Keratinocyte (primary cell): Measurements from ENCODE around the gene C11orf58. TPM values are rescaled to one million over a fixed set of nuclear protein-coding genes. Genes with fewer than 3 reads are reported as not detected.

Experiments
- DNase-seq: peaks from one replicate; pipeline ENCODE4 v3.0.0-alpha.2; 2011; ENCODE audit warnings: low read depth, missing footprints, low spot score
- FAIRE-seq: peaks from 2 replicates; lab custom pipeline; 2011; peaks lifted over from hg19 to GRCh38; lab: Jason Lieb, UNC
- H2AFZ ChIP-seq: 2 replicates; pipeline ENCODE4 v1.6.0; 2012; ENCODE audit warnings: low read length, control low read depth, inconsistent platforms; ENCODE audit not compliant: control insufficient read depth
- H3K27ac ChIP-seq: 2 replicates; pipeline ENCODE4 v1.5.1; 2011; ENCODE audit warnings: low read length; ENCODE audit not compliant: control insufficient read depth, insufficient read depth
- H3K27me3 ChIP-seq: 3 replicates; pipeline ENCODE4 v1.6.0; 2011; ENCODE audit warnings: low read length; ENCODE audit not compliant: control insufficient read depth, insufficient read depth; ENCODE audit errors: extremely low read depth
- H3K36me3 ChIP-seq, 2 experiments: 2 replicates in 1 of 2; 3 replicates in 1 of 2; pipeline ENCODE4 v1.5.1; 2011; ENCODE audit warnings: low read length in 2 of 2, mild to moderate bottlenecking in 1 of 2; ENCODE audit not compliant: control insufficient read depth in 2 of 2, insufficient read depth in 2 of 2; ENCODE audit errors: extremely low read depth in 1 of 2
- H3K4me1 ChIP-seq: 3 replicates; pipeline ENCODE4 v1.5.1; 2011; ENCODE audit warnings: low read length; ENCODE audit not compliant: control insufficient read depth, insufficient read depth; ENCODE audit errors: extremely low read depth
- H3K4me2 ChIP-seq: 3 replicates; pipeline ENCODE4 v1.6.0; 2011; ENCODE audit warnings: low read depth, low read length; ENCODE audit not compliant: control insufficient read depth, insufficient read depth; ENCODE audit errors: extremely low read depth
- H3K4me3 ChIP-seq, 3 experiments: fragments of 200-600 bp in 1 of 3; sonication (generic) in 1 of 3; 2 replicates in 2 of 3; 3 replicates in 1 of 3; pipeline ENCODE4 v1.5.1; 2011 to 2016; ENCODE audit warnings: low read length in 3 of 3, mild to moderate bottlenecking in 3 of 3, control low read depth in 2 of 3, inconsistent platforms in 1 of 3, low read depth in 1 of 3, mixed read lengths in 1 of 3, mixed run types in 1 of 3, moderate library complexity in 1 of 3; ENCODE audit not compliant: control insufficient read depth in 2 of 3, insufficient read depth in 2 of 3; ENCODE audit errors: extremely low read depth in 1 of 3
- H3K79me2 ChIP-seq: 2 replicates; pipeline ENCODE4 v1.6.0; 2012; ENCODE audit warnings: low read length; ENCODE audit not compliant: control insufficient read depth, insufficient read depth
- H3K9ac ChIP-seq: 3 replicates; pipeline ENCODE4 v1.6.0; 2011; ENCODE audit warnings: low read length; ENCODE audit not compliant: control insufficient read depth, insufficient read depth; ENCODE audit errors: extremely low read depth
- H3K9me1 ChIP-seq: 3 replicates; pipeline ENCODE4 v1.6.0; 2011; ENCODE audit warnings: low read length; ENCODE audit not compliant: control insufficient read depth, insufficient read depth; ENCODE audit errors: extremely low read depth
- H3K9me3 ChIP-seq: 2 replicates; pipeline ENCODE4 v1.5.1; 2012; ENCODE audit warnings: low read depth, low read length; ENCODE audit not compliant: control insufficient read depth
- H4K20me1 ChIP-seq: 3 replicates; pipeline ENCODE4 v1.6.0; 2011; ENCODE audit warnings: low read length; ENCODE audit not compliant: control insufficient read depth, insufficient read depth; ENCODE audit errors: extremely low read depth
- EZH2 ChIP-seq: IDR thresholded peaks from one replicate; pipeline ENCODE4 v1.6.1; 2012; ENCODE audit warnings: inconsistent platforms, mild to moderate bottlenecking, low read length, moderate library complexity
- dilution Hi-C: fragments of 300-500 bp; cut with MboI; formaldehyde crosslinking; loops from one replicate; pipeline ENCODE4 v1.7.0; 2020; ENCODE audit warnings: low sequenced_read_pairs; ENCODE audit not compliant: extremely low pct_ligation_motif_present
- polyA plus RNA-seq, 5 experiments: library from polyadenylated mRNA; depleted of rRNA in 3 of 5; stranded (reverse) in 3 of 5; stranded (forward) in 1 of 5; unstranded in 1 of 5; fragments of >200 nt; gene quantifications; 1 replicate in 1 of 5; 2 replicates in 3 of 5; 3 replicates in 1 of 5; pipeline versions ENCODE4 v1.2.1 to v1.2.3, GENCODE V29; 2011 to 2012; ENCODE audit warnings: missing spikeins in 2 of 5, low read depth in 1 of 5, low replicate concordance in 1 of 5
- TF ChIP-seq, protein P1 (sequence below), 3 experiments: IDR thresholded peaks in 1 of 3; conservative IDR thresholded peaks in 1 of 3; optimal IDR thresholded peaks in 1 of 3; 2 replicates in 2 of 3; 3 replicates in 1 of 3; pipeline versions ENCODE3 to v1.5.1; 2011; ENCODE audit warnings: low read length in 3 of 3, mild to moderate bottlenecking in 3 of 3, moderate library complexity in 2 of 3, control low read depth in 1 of 3, inconsistent platforms in 1 of 3; ENCODE audit not compliant: insufficient read depth in 2 of 3; ENCODE audit errors: extremely low read depth in 1 of 3

C11orf58 gene
- polyA plus RNA-seq, 1 donor (not counting 4 experiments of a cell fraction or from before 2014, with no cell fraction given) = 166 TPM

DNA sequence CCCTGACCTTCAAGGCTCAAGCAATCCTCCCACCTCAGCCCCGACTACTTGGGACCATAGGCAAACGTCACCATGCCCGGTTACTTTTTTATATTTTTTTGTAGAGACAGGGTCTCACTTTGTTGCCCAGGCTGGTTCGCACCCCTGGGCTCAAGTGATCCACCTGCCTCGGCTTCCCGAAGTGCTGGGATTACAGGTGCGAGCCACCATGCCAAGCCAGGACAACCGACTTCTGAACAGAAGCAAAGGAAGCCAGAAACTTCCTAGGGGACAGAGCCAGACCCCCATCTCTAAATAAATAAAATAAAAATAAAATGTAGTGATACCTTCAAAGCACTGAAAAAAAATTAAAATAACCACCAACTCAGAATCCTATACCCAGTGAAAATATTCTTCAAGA, 26.4 kb downstream of the C11orf58 start:
- FAIRE-seq (no peak), DNase-seq (no peak)
- Histone ChIP-seq H3K9ac (no peak overlapping the region), H3K4me1 (no peaks in the 10 kb centered on the region), H2AFZ (no peak overlapping the region), H3K27me3 (no peaks in the 10 kb centered on the region), H3K36me3 (no peaks in the 10 kb centered on the region), H3K4me3 (no peak overlapping the region), H3K27ac (no peak overlapping the region), H4K20me1 (no peaks in the 10 kb centered on the region), H3K4me2 (no peak overlapping the region), H3K9me1 (no peaks in the 10 kb centered on the region), H3K9me3 (no peaks in the 10 kb centered on the region), H3K79me2 (no peaks in the 10 kb centered on the region)
- no peak for TF ChIP-seq EZH2
- TF ChIP-seq, protein P1, sequence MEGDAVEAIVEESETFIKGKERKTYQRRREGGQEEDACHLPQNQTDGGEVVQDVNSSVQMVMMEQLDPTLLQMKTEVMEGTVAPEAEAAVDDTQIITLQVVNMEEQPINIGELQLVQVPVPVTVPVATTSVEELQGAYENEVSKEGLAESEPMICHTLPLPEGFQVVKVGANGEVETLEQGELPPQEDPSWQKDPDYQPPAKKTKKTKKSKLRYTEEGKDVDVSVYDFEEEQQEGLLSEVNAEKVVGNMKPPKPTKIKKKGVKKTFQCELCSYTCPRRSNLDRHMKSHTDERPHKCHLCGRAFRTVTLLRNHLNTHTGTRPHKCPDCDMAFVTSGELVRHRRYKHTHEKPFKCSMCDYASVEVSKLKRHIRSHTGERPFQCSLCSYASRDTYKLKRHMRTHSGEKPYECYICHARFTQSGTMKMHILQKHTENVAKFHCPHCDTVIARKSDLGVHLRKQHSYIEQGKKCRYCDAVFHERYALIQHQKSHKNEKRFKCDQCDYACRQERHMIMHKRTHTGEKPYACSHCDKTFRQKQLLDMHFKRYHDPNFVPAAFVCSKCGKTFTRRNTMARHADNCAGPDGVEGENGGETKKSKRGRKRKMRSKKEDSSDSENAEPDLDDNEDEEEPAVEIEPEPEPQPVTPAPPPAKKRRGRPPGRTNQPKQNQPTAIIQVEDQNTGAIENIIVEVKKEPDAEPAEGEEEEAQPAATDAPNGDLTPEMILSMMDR (optimal IDR thresholded peaks at IDR 0.05 in 1 of 3, IDR thresholded peaks at IDR 0.05 in 1 of 3, conservative IDR thresholded peaks at IDR 0.05 in 1 of 3; ENCODE audit: extremely low read depth in 1 of 3, insufficient read depth in 2 of 3, low read length in 3 of 3) = no peak
- dilution Hi-C loops = no loop called here

DNA sequence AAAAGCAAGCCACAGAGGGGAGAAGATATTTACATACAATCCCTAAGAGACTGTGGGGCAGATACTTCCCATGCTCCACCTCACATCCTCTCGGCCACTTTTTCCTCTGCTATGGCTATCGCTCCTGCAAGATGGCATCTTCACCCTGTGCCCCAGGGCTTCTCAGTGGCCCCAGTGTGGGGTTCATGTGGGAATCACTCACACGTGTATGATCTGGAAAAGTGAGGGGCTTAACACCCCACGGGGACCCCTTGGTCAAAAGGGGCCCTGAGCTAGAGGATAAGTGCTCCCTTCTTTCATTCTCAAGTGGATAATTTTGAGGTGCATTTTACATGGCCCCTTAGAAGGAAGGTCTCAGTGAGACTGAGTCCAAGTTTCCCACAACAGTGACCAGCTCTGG, 28.7 kb downstream of the C11orf58 start:
- Histone ChIP-seq H3K27me3 (no peaks in the 10 kb centered on the region), H3K79me2 (no peaks in the 10 kb centered on the region), H3K4me2 (no peak overlapping the region), H3K4me1 (no peaks in the 10 kb centered on the region), H3K36me3 (no peaks in the 10 kb centered on the region), H3K4me3 (no peak overlapping the region), H2AFZ (no peak overlapping the region), H3K9me1 (no peaks in the 10 kb centered on the region), H3K27ac (no peak overlapping the region), H4K20me1 (no peaks in the 10 kb centered on the region), H3K9me3 (no peaks in the 10 kb centered on the region), H3K9ac (no peak overlapping the region)
- FAIRE-seq = no peak
- dilution Hi-C loops = no loop called here
- no peak for DNase-seq
- TF ChIP-seq EZH2 = no peak
- TF ChIP-seq, protein P1 (optimal IDR thresholded peaks at IDR 0.05 in 1 of 3, IDR thresholded peaks at IDR 0.05 in 1 of 3, conservative IDR thresholded peaks at IDR 0.05 in 1 of 3; ENCODE audit: extremely low read depth in 1 of 3, insufficient read depth in 2 of 3, low read length in 3 of 3) = no peak
